Activated CD4-positive, alpha-beta T cell treated with anti-CD3 and anti-CD28 coated beads for 24 hours (primary cell): Measurements from ENCODE around the gene SCFD2.

ENCODE experiments used
- DNase-seq, 2 donors: peaks; one replicate each; pipeline ENCODE4 v3.0.0-alpha.2; 2020; ENCODE audit warnings: low read depth in 2 of 2

The SCFD2 gene

GRCh38 chr4:52833941-52834525, 531.8 kb downstream of the SCFD2 start:
- no peak for DNase-seq

- no peak for DNase-seq
Observed at GRCh38 chr4:52825460-52826090, 540.3 kb downstream of the SCFD2 start.

- no peak for DNase-seq
Observed at GRCh38 chr4:52824603-52825459, 541.0 kb downstream of the SCFD2 start.

GRCh38 chr4:52824270-52824602, 541.6 kb downstream of the SCFD2 start:
- no peak for DNase-seq

GRCh38 chr4:52823702-52824092, 542.2 kb downstream of the SCFD2 start:
- DNase-seq, result no peak
